Measurements from ENCODE around the gene ABCC12. TPM values are rescaled to one million over a fixed set of nuclear protein-coding genes. Genes with fewer than 3 reads are reported as not detected.

Gene ABCC12
- total and polyA plus RNA-seq, 2 of the 4 experiments (the other 2 are of a cell fraction) = under 0.01 TPM; not detected in 1

GRCh38 chr16:48194828-48195556 is 39.2 kb upstream of the ABCC12 start:
- H2BK15ac ChIP-seq (ENCODE audit: low read depth, low read length) = no peak overlapping the region
- H2AK5ac ChIP-seq (ENCODE audit: low read depth, low read length) = no peak overlapping the region
- no peak overlapping the region for H3K4ac ChIP-seq (ENCODE audit: low read depth, low read length)
- no peaks in the 10 kb centered on the region for H4K20me1 ChIP-seq (ENCODE audit: insufficient read depth, low read length)
- POLR2A ChIA-PET (ENCODE audit: unreplicated experiment) = no interaction called here
- no peak overlapping the region for H3K14ac ChIP-seq (replicated peaks; ENCODE audit: low read depth, low read length)
- peaks cover 12% of the 10 kb centered on the region for H3K27me3 ChIP-seq (ENCODE audit: control insufficient read depth, insufficient read depth, low read length)
- no peaks in the 10 kb centered on the region for H3K4me1 ChIP-seq (ENCODE audit: control insufficient read depth, insufficient read depth, low read length)
- H4K91ac ChIP-seq (ENCODE audit: insufficient read depth, low read depth, low read length) = no peak overlapping the region
- no peak overlapping the region for H2AK9ac ChIP-seq (replicated peaks; ENCODE audit: low read depth, low read length, poor library complexity)
- H3K56ac ChIP-seq (ENCODE audit: extremely low read depth, insufficient read depth, low read length) = no peak overlapping the region
- TF ChIP-seq FOS (IDR thresholded peaks at IDR 0.05; ENCODE audit: low read depth, low read length) = no peak
- TF ChIP-seq MXI1 (IDR thresholded peaks at IDR 0.05; ENCODE audit: borderline replicate concordance, low read depth, low read length) = no peak
- TF ChIP-seq RCOR1 (IDR thresholded peaks at IDR 0.05; ENCODE audit: insufficient replicate concordance, low read length) = no peak
- TF ChIP-seq RAD21 (IDR thresholded peaks at IDR 0.05; ENCODE audit: low read length) = no peak
- TF ChIP-seq MAZ (IDR thresholded peaks at IDR 0.05; ENCODE audit: borderline replicate concordance, low read depth, low read length) = no peak
- no peak for TF ChIP-seq CEBPB (IDR thresholded peaks at IDR 0.05; ENCODE audit: low read depth, low read length)
- no peak for TF ChIP-seq ELK1 (IDR thresholded peaks at IDR 0.05; ENCODE audit: borderline replicate concordance, low read depth, low read length)
- TF ChIP-seq SMC3 (IDR thresholded peaks at IDR 0.05; ENCODE audit: low read depth, low read length) = no peak
- no peak overlapping the region for H3K9ac ChIP-seq (ENCODE audit: low read depth, low read length)
- no peak overlapping the region for H3K4me2 ChIP-seq (ENCODE audit: low read depth, low read length)
- no peaks in the 10 kb centered on the region for H3K79me1 ChIP-seq (ENCODE audit: low read depth in 1 of 2, low read length in 2 of 2)
- in situ Hi-C loops (cut with MboI; ENCODE audit: low sequenced_read_pairs) (no loop called here), dilution Hi-C loops (cut with HindIII; ENCODE audit: low sequenced_read_pairs, unreplicated experiment) (no loop called here), intact Hi-C loops (cut with micrococcal nuclease) (no loop called here)
- H3K4me3 ChIP-seq (ENCODE audit: insufficient read depth, low read depth, low read length) = no peak overlapping the region
- BruUV-seq (replicated peaks) = no TSS peak
- whole genome bisulfite sequencing, 2 experiments (ENCODE audit: extremely low coverage in 2 of 2, insufficient read length in 1 of 2) = no CpG with 5 or more reads among the region's 5 CpGs
- H3K18ac ChIP-seq (ENCODE audit: low read depth, low read length) = no peak overlapping the region
- H4K8ac ChIP-seq (ENCODE audit: low read depth in 2 of 2, low read length in 2 of 2) = no peak overlapping the region
- H3K23ac ChIP-seq (ENCODE audit: low read depth, low read length) = no peak overlapping the region
- DNase-seq = peak; percentile 56
- H2BK5ac ChIP-seq (ENCODE audit: low read depth, low read length, poor library complexity, severe bottlenecking) = no peak overlapping the region
- no peak overlapping the region for H4K5ac ChIP-seq (ENCODE audit: low read depth, low read length)
- H3K36me3 ChIP-seq (ENCODE audit: control insufficient read depth, insufficient read depth, low read length) = no peaks in the 10 kb centered on the region
- H2BK120ac ChIP-seq (ENCODE audit: low read depth, low read length) = no peak overlapping the region
- no peak overlapping the region for H2AFZ ChIP-seq (replicated peaks; ENCODE audit: low read length, poor library complexity)
- no peak overlapping the region for H2BK20ac ChIP-seq (ENCODE audit: low read depth, low read length)
- peak; percentile 87 for ATAC-seq (ENCODE audit: low read depth)
- H3K27ac ChIP-seq (ENCODE audit: insufficient read depth, low read length) = no peak overlapping the region
- no peaks in the 10 kb centered on the region; the same call in 1 of the 2 replicates for H3K9me1 ChIP-seq (ENCODE audit: insufficient read depth, low read length)
- H3K9me3 ChIP-seq (ENCODE audit: control insufficient read depth, insufficient read depth, low read length) = no peaks in the 10 kb centered on the region
- CTCF ChIA-PET = interaction anchor here (1.0 kb wide), 1 partner anchor 21 kb away, joined by 3 read pairs; no protein-coding TSS in a partner anchor
